ENCODE data around the gene ADCY1. TPM values are rescaled to one million over a fixed set of nuclear protein-coding genes. Genes with fewer than 3 reads are reported as not detected.
A peak's percentile ranks its signal among the peaks of the same experiment; 100 is the strongest.

Gene ADCY1
- total and polyA plus RNA-seq, 2 donors: 0.27 to 0.38 TPM

DNA sequence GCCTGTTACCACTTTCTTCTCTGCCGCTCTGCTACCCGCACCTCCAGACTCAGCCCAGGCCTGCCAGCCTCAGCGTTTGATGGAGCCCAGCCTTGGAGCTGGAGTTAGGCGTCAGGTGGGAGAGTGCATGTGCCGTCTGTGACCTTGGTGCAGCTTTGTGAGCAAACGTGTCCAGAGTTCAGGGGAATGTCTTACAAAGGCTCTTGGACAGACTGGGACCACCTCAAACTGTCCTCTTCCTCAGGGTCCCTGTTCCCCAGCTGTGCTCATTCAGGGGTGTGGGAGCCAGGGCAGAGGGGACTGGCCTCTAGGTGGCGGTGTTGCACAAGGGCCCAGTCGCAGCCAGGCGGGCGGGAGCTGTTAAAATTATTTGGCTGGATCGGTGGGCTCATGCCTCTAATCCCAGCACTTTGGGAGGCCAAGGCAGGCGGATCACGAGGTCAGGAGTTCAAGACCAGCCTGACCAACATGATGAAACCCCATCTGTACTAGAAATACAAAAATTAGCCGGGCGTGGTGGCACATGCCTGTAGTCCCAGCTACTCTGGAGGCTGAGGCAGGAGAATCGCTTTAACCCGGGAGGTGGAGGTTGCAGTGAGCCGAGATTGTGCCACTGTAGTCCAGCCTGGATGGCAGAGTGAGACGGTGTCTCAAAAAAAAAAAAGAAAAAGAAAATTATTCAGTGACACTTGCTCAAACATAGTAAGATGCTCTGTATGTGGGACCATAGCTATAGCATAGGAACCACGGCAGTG, 89.2 kb downstream of the ADCY1 start:
- Histone ChIP-seq H3K27ac (ENCODE audit: low read depth in 1 of 2, low read length in 1 of 2) (no peak overlapping the region), H3K4me1 (ENCODE audit: control insufficient read depth in 2 of 2, insufficient read depth in 2 of 2, low read length in 2 of 2) (no peaks in the 10 kb centered on the region), H3K4me3 (ENCODE audit: low read length in 2 of 2) (no peak overlapping the region), H3K27me3 (ENCODE audit: control insufficient read depth in 2 of 2, insufficient read depth in 1 of 2, low read length in 1 of 2) (no peaks in the 10 kb centered on the region), H3K36me3 (ENCODE audit: control insufficient read depth in 2 of 2, insufficient read depth in 2 of 2, low read length in 1 of 2) (no peaks in the 10 kb centered on the region), H3K9me3 (ENCODE audit: control insufficient read depth in 2 of 2, insufficient read depth in 1 of 2, low read length in 1 of 2) (no peaks in the 10 kb centered on the region)
- peak in 3 of 9 donors; percentile 6 to 21 (median 14) for DNase-seq (ENCODE audit: low read depth in 6 of 9, low spot score in 9 of 9)
- whole genome bisulfite sequencing: 88% methylated on average over 20 of the region's 20 CpGs

DNA sequence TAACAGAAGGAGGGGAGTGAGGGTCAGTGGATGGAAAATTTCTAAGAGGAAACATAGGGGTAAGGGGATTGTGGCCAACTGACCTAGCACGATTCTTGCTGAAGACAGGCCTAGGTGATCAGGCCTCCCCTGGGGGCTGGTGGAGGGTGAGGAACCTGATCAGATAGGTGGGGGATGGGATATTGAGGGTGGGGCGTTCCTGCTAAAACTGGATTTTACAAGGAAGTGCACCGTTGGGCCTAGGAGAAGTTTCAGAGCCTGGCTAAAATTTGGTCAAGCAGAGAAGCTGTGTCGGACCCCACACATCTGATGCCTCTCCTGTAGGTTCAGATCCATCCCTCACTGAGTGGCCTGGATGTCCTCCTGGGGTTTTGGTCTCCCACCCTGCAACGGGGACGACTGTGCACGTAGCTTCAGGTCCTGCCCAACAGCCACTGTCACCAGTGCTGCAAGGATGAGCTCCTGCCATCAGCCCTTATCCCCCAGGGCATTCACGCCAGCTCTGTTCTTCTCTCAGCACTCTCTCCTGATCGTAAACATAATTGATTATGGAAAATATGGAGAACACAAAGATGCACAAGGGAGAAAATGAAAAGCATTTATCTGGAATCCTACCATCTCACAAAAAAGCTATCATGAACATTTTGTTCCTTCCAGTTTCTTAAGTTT, 89.9 kb downstream of the ADCY1 start:
- Histone ChIP-seq H3K27me3 (ENCODE audit: control insufficient read depth in 2 of 2, insufficient read depth in 1 of 2, low read length in 1 of 2) (no peaks in the 10 kb centered on the region), H3K9me3 (ENCODE audit: control insufficient read depth in 2 of 2, insufficient read depth in 1 of 2, low read length in 1 of 2) (no peaks in the 10 kb centered on the region), H3K4me3 (ENCODE audit: low read length in 2 of 2) (no peak overlapping the region), H3K4me1 (ENCODE audit: control insufficient read depth in 2 of 2, insufficient read depth in 2 of 2, low read length in 2 of 2) (no peaks in the 10 kb centered on the region), H3K27ac (ENCODE audit: low read depth in 1 of 2, low read length in 1 of 2) (no peak overlapping the region), H3K36me3 (ENCODE audit: control insufficient read depth in 2 of 2, insufficient read depth in 2 of 2, low read length in 1 of 2) (no peaks in the 10 kb centered on the region)
- no peak for DNase-seq (ENCODE audit: low read depth in 6 of 9, low spot score in 9 of 9)
- WGBS: 88% methylated on average over 9 of the region's 9 CpGs

DNA sequence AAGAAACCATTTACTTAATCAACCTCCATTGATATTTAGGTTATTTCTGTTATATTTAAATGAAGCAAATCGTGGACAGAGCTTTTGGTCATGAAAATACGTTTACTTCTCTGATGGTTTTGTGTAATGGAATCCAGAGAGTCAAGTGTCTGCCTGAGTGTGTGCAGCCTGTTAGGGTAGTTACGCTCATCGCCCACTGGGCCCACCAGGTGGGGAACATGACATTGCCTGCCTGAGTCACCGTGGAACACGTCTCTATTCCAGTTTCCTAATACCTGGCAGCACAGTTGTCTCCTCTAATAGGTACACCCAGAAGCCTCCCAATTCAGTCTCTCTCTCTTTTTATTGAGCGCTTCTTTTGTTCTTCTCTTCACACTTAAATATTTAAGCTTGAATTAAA, 91.0 kb downstream of the ADCY1 start:
- Histone ChIP-seq H3K4me1 (ENCODE audit: control insufficient read depth in 2 of 2, insufficient read depth in 2 of 2, low read length in 2 of 2) (no peaks in the 10 kb centered on the region), H3K4me3 (ENCODE audit: low read length in 2 of 2) (no peak overlapping the region), H3K9me3 (ENCODE audit: control insufficient read depth in 2 of 2, insufficient read depth in 1 of 2, low read length in 1 of 2) (no peaks in the 10 kb centered on the region), H3K36me3 (ENCODE audit: control insufficient read depth in 2 of 2, insufficient read depth in 2 of 2, low read length in 1 of 2) (no peaks in the 10 kb centered on the region), H3K27ac (ENCODE audit: low read depth in 1 of 2, low read length in 1 of 2) (no peak overlapping the region), H3K27me3 (ENCODE audit: control insufficient read depth in 2 of 2, insufficient read depth in 1 of 2, low read length in 1 of 2) (no peaks in the 10 kb centered on the region)
- DNase-seq (ENCODE audit: low read depth in 6 of 9, low spot score in 9 of 9): no peak
- WGBS: 91% methylated on average over 7 of the region's 7 CpGs

DNA sequence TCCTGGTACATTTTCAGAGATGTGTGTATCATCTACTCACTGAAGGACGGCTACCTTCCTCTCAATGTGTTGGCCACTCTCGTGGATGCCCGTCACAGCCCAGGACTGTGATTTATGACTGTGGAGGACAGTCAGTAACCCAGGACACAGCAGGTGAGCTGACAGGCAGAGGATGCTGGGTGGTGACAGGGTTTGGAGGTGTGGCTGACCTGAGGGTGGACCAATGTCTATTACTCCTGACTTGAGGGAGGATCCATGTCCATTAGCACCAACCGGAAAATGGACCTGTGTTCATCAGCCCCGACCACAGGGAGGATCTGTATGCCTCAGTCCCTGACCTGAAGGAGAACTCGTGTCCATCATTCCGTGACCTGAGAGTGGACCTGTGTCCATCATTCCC, 96.1 kb downstream of the ADCY1 start:
- H3K4me3 ChIP-seq (ENCODE audit: low read length in 2 of 2): no peak overlapping the region
- no peaks in the 10 kb centered on the region for H3K36me3 ChIP-seq (ENCODE audit: control insufficient read depth in 2 of 2, insufficient read depth in 2 of 2, low read length in 1 of 2)
- H3K27ac ChIP-seq (ENCODE audit: low read depth in 1 of 2, low read length in 1 of 2): no peak overlapping the region
- H3K27me3 ChIP-seq (ENCODE audit: control insufficient read depth in 2 of 2, insufficient read depth in 1 of 2, low read length in 1 of 2): no peaks in the 10 kb centered on the region
- no peaks in the 10 kb centered on the region for H3K4me1 ChIP-seq (ENCODE audit: control insufficient read depth in 2 of 2, insufficient read depth in 2 of 2, low read length in 2 of 2)
- no peak for DNase-seq (ENCODE audit: low read depth in 6 of 9, low spot score in 9 of 9)
- 78% methylated on average over 7 of the region's 7 CpGs for WGBS
- H3K9me3 ChIP-seq (ENCODE audit: control insufficient read depth in 2 of 2, insufficient read depth in 1 of 2, low read length in 1 of 2): no peaks in the 10 kb centered on the region

DNA sequence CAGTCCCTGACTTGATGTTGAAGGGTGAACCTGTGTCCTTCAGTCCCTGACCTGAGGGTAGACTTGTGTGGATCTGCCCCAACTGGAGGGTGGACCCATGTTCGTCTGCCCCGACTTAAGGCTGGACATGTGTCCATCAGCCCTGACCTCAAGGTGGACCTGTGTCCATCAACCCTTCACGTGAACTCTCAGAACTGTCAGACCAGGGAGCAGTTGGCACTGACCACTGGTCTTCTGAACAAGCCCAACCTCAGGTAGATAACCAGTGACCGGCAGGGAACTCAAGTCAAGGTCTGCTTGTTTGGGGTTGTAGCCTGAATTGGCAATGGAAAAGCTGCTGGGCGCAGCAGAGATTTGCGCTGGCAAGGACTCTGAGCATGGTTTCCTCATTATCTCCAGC, 96.5 kb downstream of the ADCY1 start:
- no peak for DNase-seq (ENCODE audit: low read depth in 6 of 9, low spot score in 9 of 9)
- 98% methylated on average over 6 of the region's 6 CpGs for WGBS
- Histone ChIP-seq H3K27me3 (ENCODE audit: control insufficient read depth in 2 of 2, insufficient read depth in 1 of 2, low read length in 1 of 2) (no peaks in the 10 kb centered on the region), H3K27ac (ENCODE audit: low read depth in 1 of 2, low read length in 1 of 2) (no peak overlapping the region), H3K4me3 (ENCODE audit: low read length in 2 of 2) (no peak overlapping the region), H3K9me3 (ENCODE audit: control insufficient read depth in 2 of 2, insufficient read depth in 1 of 2, low read length in 1 of 2) (no peaks in the 10 kb centered on the region), H3K4me1 (ENCODE audit: control insufficient read depth in 2 of 2, insufficient read depth in 2 of 2, low read length in 2 of 2) (no peaks in the 10 kb centered on the region), H3K36me3 (ENCODE audit: control insufficient read depth in 2 of 2, insufficient read depth in 2 of 2, low read length in 1 of 2) (no peaks in the 10 kb centered on the region)

DNA sequence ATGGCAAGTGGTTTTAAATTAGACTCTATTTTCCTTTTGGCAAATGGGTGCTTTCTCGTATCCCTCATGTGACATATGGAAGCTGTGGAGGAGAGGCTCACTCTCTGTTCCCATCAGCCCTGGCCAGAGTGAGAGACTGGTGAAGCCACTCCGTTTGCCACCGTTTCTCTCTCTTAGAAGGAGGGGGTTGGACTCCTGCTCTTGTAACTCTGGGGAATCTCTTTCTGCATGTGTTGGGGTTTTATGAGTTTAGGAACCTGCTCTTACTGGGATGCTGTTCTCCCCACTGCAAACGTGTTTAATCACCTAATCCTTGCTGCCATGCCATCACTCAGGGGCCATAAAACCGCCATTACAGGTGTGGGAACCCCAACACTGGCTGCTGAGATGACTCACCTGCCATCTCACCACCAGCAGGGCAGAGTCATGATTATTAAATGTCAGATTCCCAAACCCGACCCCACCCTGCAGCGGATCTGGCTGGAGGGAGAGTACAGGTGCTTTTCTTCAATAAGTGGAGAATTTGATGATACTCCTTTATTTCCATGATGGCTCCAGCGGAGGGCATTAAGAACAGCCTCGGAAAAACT, 103.2 kb downstream of the ADCY1 start:
- no peaks in the 10 kb centered on the region for H3K4me1 ChIP-seq (ENCODE audit: control insufficient read depth in 2 of 2, insufficient read depth in 2 of 2, low read length in 2 of 2)
- H3K9me3 ChIP-seq (ENCODE audit: control insufficient read depth in 2 of 2, insufficient read depth in 1 of 2, low read length in 1 of 2): no peaks in the 10 kb centered on the region
- no peak overlapping the region for H3K4me3 ChIP-seq (ENCODE audit: low read length in 2 of 2)
- no peaks in the 10 kb centered on the region for H3K27me3 ChIP-seq (ENCODE audit: control insufficient read depth in 2 of 2, insufficient read depth in 1 of 2, low read length in 1 of 2)
- 93% methylated on average over 9 of the region's 9 CpGs for WGBS
- no peak overlapping the region for H3K27ac ChIP-seq (ENCODE audit: low read depth in 1 of 2, low read length in 1 of 2)
- H3K36me3 ChIP-seq (ENCODE audit: control insufficient read depth in 2 of 2, insufficient read depth in 2 of 2, low read length in 1 of 2): no peaks in the 10 kb centered on the region
- DNase-seq (ENCODE audit: low read depth in 6 of 9, low spot score in 9 of 9): no peak

DNA sequence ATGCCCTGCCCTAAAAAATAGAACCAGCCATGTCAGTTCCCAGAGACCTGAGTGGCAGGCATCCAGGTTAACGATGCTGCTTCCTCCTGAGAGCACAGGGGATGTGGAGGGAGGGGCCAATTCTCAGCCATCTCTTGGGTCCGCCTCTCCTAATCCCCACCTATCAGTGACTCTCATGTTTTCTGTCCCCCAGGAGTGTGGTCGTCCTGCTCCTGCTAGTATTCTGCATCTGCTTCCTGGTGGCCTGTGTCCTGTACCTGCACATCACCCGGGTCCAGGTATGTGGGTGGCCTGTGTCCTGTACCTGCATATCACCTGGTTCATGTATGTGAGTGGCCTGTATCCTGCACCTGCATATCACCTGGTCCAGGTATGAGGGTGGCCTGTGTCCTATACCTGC, 105.3 kb downstream of the ADCY1 start:
- DNase-seq (ENCODE audit: low read depth in 6 of 9, low spot score in 9 of 9): no peak
- no peaks in the 10 kb centered on the region for H3K27me3 ChIP-seq (ENCODE audit: control insufficient read depth in 2 of 2, insufficient read depth in 1 of 2, low read length in 1 of 2)
- no peaks in the 10 kb centered on the region for H3K9me3 ChIP-seq (ENCODE audit: control insufficient read depth in 2 of 2, insufficient read depth in 1 of 2, low read length in 1 of 2)
- no peaks in the 10 kb centered on the region for H3K36me3 ChIP-seq (ENCODE audit: control insufficient read depth in 2 of 2, insufficient read depth in 2 of 2, low read length in 1 of 2)
- 83% methylated on average over 4 of the region's 4 CpGs for WGBS
- H3K27ac ChIP-seq (ENCODE audit: low read depth in 1 of 2, low read length in 1 of 2): no peak overlapping the region
- H3K4me3 ChIP-seq (ENCODE audit: low read length in 2 of 2): no peak overlapping the region
- no peaks in the 10 kb centered on the region for H3K4me1 ChIP-seq (ENCODE audit: control insufficient read depth in 2 of 2, insufficient read depth in 2 of 2, low read length in 2 of 2)

DNA sequence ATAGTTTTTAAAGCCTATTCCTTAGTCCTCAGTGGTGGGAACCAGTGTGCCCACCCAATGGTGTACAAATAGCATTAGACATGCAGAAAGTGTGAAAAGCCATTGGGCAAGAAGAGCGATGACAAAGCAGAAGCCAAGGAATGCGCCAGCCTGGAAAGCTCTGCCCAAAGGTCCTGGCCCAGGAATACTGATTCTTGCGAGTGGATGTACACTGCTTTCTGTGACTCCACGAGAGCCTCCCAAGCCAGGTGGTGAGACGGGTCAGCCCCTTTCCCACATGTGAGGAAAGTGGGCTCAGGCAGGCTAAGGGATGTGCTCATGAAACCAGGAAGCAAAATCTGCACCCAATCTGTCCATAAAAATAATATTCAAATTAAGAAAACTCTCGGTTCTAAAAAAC, 106.6 kb downstream of the ADCY1 start:
- DNase-seq (ENCODE audit: low read depth in 6 of 9, low spot score in 9 of 9): no peak
- no peaks in the 10 kb centered on the region for H3K4me1 ChIP-seq (ENCODE audit: control insufficient read depth in 2 of 2, insufficient read depth in 2 of 2, low read length in 2 of 2)
- no peak overlapping the region for H3K4me3 ChIP-seq (ENCODE audit: low read length in 2 of 2)
- H3K27me3 ChIP-seq (ENCODE audit: control insufficient read depth in 2 of 2, insufficient read depth in 1 of 2, low read length in 1 of 2): no peaks in the 10 kb centered on the region
- H3K27ac ChIP-seq (ENCODE audit: low read depth in 1 of 2, low read length in 1 of 2): no peak overlapping the region
- no peaks in the 10 kb centered on the region for H3K9me3 ChIP-seq (ENCODE audit: control insufficient read depth in 2 of 2, insufficient read depth in 1 of 2, low read length in 1 of 2)
- WGBS: 93% methylated on average over 6 of the region's 6 CpGs
- H3K36me3 ChIP-seq (ENCODE audit: control insufficient read depth in 2 of 2, insufficient read depth in 2 of 2, low read length in 1 of 2): no peaks in the 10 kb centered on the region

DNA sequence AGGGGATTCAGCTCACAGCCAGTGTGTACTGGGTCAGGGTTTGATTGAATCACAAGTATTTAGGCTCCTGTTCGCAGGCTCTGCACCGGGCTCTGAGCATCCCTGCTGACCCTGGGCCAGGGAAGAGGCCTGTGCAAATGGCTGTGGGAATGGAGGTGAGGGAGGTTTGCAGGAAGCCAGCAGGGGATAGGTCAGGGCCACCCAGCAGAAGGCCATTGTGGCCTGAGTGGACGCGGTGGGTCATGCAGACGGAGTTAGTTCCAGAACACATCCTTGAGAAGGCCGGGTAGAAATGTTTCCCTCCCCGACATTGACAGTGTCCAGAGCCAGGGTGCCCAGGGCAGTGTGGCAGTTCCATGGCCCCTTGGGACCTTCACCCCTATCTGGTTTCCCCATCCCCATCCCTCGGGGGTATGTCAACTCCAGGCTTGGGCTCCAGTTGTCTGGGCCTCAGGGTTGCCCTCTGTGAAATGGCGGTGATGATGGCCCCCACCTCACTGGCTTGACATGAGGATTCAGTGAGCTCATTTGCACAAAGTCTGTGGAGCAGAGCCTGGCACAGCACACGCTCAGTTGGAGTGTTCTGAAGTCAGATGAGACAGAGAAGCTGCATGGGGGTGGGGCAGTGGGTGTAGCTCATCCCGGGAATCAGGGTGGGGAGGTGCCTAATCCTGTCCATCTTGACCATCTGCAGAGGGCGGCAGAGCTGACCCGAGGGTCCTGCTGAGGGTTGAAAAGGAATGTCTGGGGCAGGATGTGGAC, 107.6 kb downstream of the ADCY1 start:
- DNase-seq (ENCODE audit: low read depth in 6 of 9, low spot score in 9 of 9): no peak
- Histone ChIP-seq H3K4me1 (ENCODE audit: control insufficient read depth in 2 of 2, insufficient read depth in 2 of 2, low read length in 2 of 2) (no peaks in the 10 kb centered on the region), H3K4me3 (ENCODE audit: low read length in 2 of 2) (no peak overlapping the region), H3K36me3 (ENCODE audit: control insufficient read depth in 2 of 2, insufficient read depth in 2 of 2, low read length in 1 of 2) (no peaks in the 10 kb centered on the region), H3K27me3 (ENCODE audit: control insufficient read depth in 2 of 2, insufficient read depth in 1 of 2, low read length in 1 of 2) (no peaks in the 10 kb centered on the region), H3K27ac (ENCODE audit: low read depth in 1 of 2, low read length in 1 of 2) (no peak overlapping the region), H3K9me3 (ENCODE audit: control insufficient read depth in 2 of 2, insufficient read depth in 1 of 2, low read length in 1 of 2) (no peaks in the 10 kb centered on the region)
- 92% methylated on average over 13 of the region's 13 CpGs for WGBS
